Lung (tissue), 12 donors: ENCODE data around the gene PHOSPHO1. TPM values are rescaled to one million over a fixed set of nuclear protein-coding genes. Genes with fewer than 3 reads are reported as not detected.

Experiments
- ATAC-seq: fragments of 200-7000 bp; cut with Tn5 transposase; one replicate; pipeline ENCODE4 v1.9.1; 2020; ENCODE audit warnings: moderate number of reproducible peaks; ENCODE audit not compliant: insufficient read depth, low FRiP score
- DNase-seq, 3 donors: peaks; one replicate each; pipeline ENCODE4 v3.0.0-alpha.2; 2013 to 2017
- H3K27ac ChIP-seq, 2 donors: one replicate each; pipeline ENCODE4 v1.5.1; 2013; ENCODE audit warnings: mild to moderate bottlenecking in 2 of 2, moderate library complexity in 2 of 2, control low read depth in 1 of 2, inconsistent platforms in 1 of 2, low read depth in 1 of 2, low read length in 1 of 2
- H3K27me3 ChIP-seq, 3 donors: one replicate each; pipeline ENCODE4 v1.5.1; 2013; ENCODE audit warnings: low read length in 2 of 3; ENCODE audit not compliant: control insufficient read depth in 3 of 3, insufficient read depth in 3 of 3
- H3K36me3 ChIP-seq, 4 donors: one replicate each; pipeline ENCODE4 v1.5.1; 2013; ENCODE audit warnings: low read length in 4 of 4, mild to moderate bottlenecking in 1 of 4, moderate library complexity in 1 of 4; ENCODE audit not compliant: control insufficient read depth in 4 of 4, insufficient read depth in 4 of 4
- H3K4me1 ChIP-seq, 5 donors: one replicate each; pipeline ENCODE4 v1.5.1; 2013; ENCODE audit warnings: low read length in 5 of 5, mild to moderate bottlenecking in 2 of 5, moderate library complexity in 1 of 5; ENCODE audit not compliant: control insufficient read depth in 5 of 5, insufficient read depth in 5 of 5
- H3K4me3 ChIP-seq: one replicate; pipeline ENCODE4 v1.5.1; 2013; ENCODE audit warnings: mild to moderate bottlenecking, control low read depth, moderate library complexity
- H3K9ac ChIP-seq, 2 donors: one replicate each; pipeline ENCODE4 v1.5.1; 2013; ENCODE audit warnings: low read length in 2 of 2, control low read depth in 1 of 2; ENCODE audit not compliant: insufficient read depth in 1 of 2
- H3K9me3 ChIP-seq, 4 donors: one replicate each; pipeline ENCODE4 v1.5.1; 2013; ENCODE audit warnings: low read length in 3 of 4, mild to moderate bottlenecking in 1 of 4, moderate library complexity in 1 of 4; ENCODE audit not compliant: control insufficient read depth in 4 of 4, insufficient read depth in 3 of 4
- WGBS, 2 donors: extraction: QIAGEN DNeasy Blood & Tissue Kit; methylation state at CpG; one replicate each; pipeline ENCODE4 v1.1.7; 2013; 5-methylcytosine and 5-hydroxymethylcytosine counted together
- polyA plus RNA-seq, 2 donors: library from polyadenylated mRNA; stranded (reverse); fragments of 200-250 nt; gene quantifications; one replicate each; pipeline ENCODE4 v1.2.1, GENCODE V29; 2013
- total RNA-seq, 2 donors: library from RNA; depleted of rRNA in 1 of 2; stranded (reverse); fragments of >200 nt in 1 of 2; gene quantifications; one replicate each; pipeline ENCODE4 v1.2.1, GENCODE V29; 2014 to 2021
- TF ChIP-seq, protein P1 (sequence below): IDR thresholded peaks from 2 replicates; pipeline ENCODE4 v1.5.1; 2012; ENCODE audit warnings: mild to moderate bottlenecking; ENCODE audit errors: control extremely low read depth, extremely low read depth
- donor health status: control.
- donor health status: control.
- donor health status: Bipolar disorder and iron deficiency.
- donor health status: healthy.
- donor health status: DM: yes; HTN: yes; CAD: no.

PHOSPHO1 gene
- total and polyA plus RNA-seq, 4 donors, result 0.37 to 10.2 (median 1.9) TPM

- ATAC-seq (no peak), DNase-seq (no peak)
- Histone ChIP-seq H3K36me3 (no peaks in the 10 kb centered on the region), H3K27me3 (peaks cover 0 to 7% (median 0%) of the 10 kb centered on the region in 3 donors), H3K9me3 (no peaks in the 10 kb centered on the region), H3K4me3 (no peak overlapping the region), H3K4me1 (no peaks in the 10 kb centered on the region), H3K9ac (no peak overlapping the region), H3K27ac (no peak overlapping the region)
- 85 to 95% methylated on average over 1 of the region's 1 CpG for WGBS, 2 donors
- TF ChIP-seq, protein P1, sequence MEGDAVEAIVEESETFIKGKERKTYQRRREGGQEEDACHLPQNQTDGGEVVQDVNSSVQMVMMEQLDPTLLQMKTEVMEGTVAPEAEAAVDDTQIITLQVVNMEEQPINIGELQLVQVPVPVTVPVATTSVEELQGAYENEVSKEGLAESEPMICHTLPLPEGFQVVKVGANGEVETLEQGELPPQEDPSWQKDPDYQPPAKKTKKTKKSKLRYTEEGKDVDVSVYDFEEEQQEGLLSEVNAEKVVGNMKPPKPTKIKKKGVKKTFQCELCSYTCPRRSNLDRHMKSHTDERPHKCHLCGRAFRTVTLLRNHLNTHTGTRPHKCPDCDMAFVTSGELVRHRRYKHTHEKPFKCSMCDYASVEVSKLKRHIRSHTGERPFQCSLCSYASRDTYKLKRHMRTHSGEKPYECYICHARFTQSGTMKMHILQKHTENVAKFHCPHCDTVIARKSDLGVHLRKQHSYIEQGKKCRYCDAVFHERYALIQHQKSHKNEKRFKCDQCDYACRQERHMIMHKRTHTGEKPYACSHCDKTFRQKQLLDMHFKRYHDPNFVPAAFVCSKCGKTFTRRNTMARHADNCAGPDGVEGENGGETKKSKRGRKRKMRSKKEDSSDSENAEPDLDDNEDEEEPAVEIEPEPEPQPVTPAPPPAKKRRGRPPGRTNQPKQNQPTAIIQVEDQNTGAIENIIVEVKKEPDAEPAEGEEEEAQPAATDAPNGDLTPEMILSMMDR, result no peak
Measured at GRCh38 chr17:49240619-49241018, 10.0 kb upstream of the PHOSPHO1 start.

- TF ChIP-seq, protein P1, result no peak
- Histone ChIP-seq H3K36me3 (no peaks in the 10 kb centered on the region), H3K4me3 (no peak overlapping the region), H3K9me3 (no peaks in the 10 kb centered on the region), H3K4me1 (no peaks in the 10 kb centered on the region), H3K27me3 (peaks cover 0 to 7% (median 0%) of the 10 kb centered on the region in 3 donors), H3K27ac (no peak overlapping the region), H3K9ac (no peak overlapping the region)
- DNase-seq (no peak), ATAC-seq (no peak)
- 88 to 100% methylated on average over 1 of the region's 1 CpG for WGBS, 2 donors
Measured at GRCh38 chr17:49239963-49240362, 9.4 kb upstream of the PHOSPHO1 start.

DNA sequence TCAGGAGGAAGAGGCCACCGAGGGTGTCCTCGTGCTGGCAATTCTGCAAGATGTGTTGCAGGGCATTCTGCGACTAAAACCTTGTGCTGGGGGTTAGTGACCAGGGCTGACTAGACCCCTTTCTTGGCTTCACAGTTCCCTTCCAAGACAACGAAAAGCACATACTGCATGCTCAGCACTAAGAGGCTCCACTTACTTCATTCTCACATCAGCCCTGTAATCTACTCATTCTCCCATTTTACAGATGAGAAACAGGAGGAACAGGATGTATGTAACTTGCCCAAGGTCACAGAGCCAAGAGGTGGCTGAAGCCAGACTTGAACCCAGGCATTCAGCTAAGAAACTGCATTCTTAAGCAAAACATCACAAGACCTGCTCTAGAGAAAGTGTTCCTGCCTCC, 5.3 kb upstream of the PHOSPHO1 start:
- WGBS, 2 donors, result 53 to 54% methylated on average over 4 of the region's 4 CpGs
- no peak overlapping the region for H3K27ac ChIP-seq
- peaks cover 0 to 16% (median 9%) of the 10 kb centered on the region in 3 donors for H3K27me3 ChIP-seq
- peaks cover 0 to 4% (median 0%) of the 10 kb centered on the region in 5 donors for H3K4me1 ChIP-seq
- no peak for ATAC-seq
- no peak overlapping the region for H3K9ac ChIP-seq
- no peaks in the 10 kb centered on the region for H3K36me3 ChIP-seq
- DNase-seq, result no peak
- H3K4me3 ChIP-seq, result no peak overlapping the region
- TF ChIP-seq, protein P1, result no peak
- H3K9me3 ChIP-seq, result no peaks in the 10 kb centered on the region

DNA sequence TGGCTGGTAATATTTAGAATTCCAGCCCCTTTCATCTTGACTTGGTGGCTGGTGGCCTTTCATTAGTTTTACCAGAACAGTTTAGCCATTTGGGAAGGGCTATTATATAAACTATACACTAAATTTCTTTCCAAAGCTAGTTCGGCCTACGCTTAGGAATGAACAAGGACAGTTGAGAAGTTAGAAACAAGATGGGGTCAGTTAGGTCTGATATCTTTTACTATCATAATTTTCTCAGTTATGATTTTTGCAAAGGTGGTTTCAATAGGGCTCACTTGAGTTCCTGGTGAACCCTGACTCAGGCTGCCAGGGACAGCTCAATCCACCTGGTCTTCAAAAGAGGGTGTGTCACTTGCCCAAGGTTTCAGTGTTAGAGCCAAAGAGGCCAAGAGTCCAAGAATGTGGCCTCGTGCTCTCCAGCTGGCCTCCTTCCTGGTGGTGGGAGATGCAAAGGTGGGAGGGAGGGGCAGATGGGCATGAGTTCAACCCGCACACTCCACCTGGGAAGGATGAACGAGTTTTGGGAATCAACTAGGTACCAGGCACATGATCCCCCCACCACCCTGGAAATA, 4.0 kb upstream of the PHOSPHO1 start:
- H3K4me3 ChIP-seq, result no peak overlapping the region
- no peak overlapping the region for H3K9ac ChIP-seq
- ATAC-seq, result no peak
- no peaks in the 10 kb centered on the region for H3K36me3 ChIP-seq
- no peak for DNase-seq
- peaks cover 0 to 22% (median 11%) of the 10 kb centered on the region in 3 donors for H3K27me3 ChIP-seq
- H3K9me3 ChIP-seq, result no peaks in the 10 kb centered on the region
- 83 to 86% methylated on average over 5 of the region's 5 CpGs for WGBS, 2 donors
- no peak overlapping the region for H3K27ac ChIP-seq
- H3K4me1 ChIP-seq, result peaks cover 0 to 10% (median 0%) of the 10 kb centered on the region in 5 donors
- TF ChIP-seq, protein P1, result no peak
